ENCODE measurements around the gene FCHO2.

DNA sequence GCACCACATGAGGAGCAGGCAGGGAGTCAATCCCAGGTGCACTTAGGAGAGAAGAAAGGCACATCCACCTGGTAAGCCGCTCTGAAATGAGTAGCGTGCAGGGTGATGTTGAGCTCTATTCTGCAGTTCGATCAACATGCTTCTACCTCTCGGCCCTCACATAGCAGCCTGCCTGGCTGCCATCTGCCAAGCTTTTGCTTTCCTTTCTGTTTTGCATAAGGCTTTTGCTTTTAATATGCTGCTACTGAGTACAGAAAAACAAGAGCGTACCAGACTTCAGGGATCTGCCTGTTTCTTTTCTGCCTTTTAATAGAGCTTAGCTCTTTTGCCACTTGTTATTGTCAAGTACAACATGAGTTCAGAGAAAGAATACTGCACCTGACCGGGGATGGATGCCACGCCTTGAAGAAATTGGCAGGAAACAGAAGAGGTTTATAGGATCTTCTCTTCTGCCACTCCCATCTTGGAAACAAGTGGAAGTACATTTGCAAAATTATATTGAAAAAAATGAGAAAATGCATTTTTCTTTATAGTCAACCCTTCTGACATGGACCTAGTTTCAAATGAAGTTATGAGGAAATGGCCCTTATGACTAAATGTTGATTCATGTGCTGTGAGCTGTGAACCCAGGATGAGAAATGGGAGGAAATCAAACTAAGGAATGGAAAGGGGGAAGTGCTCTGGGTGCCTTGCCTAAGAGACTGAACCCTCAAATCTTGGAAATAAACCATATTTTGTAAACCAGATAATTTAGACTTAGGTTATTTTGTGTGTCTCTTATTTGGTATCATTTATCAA, 4.0 kb upstream of the FCHO2 start:
- TF ChIP-seq CTCF (IDR thresholded peaks at IDR 0.05) (no peak), POLR2A (IDR thresholded peaks at IDR 0.05) (no peak)
